Parathyroid adenoma (tissue), 2 donors: Measurements from ENCODE around the gene METTL16.

Source experiments
- H2AFZ ChIP-seq: fragments of 300-600 bp; sonication (generic); one replicate; pipeline ENCODE4 v1.7.0; 2017; ENCODE audit warnings: antibody characterized with exemption, mild to moderate bottlenecking
- H3K27ac ChIP-seq: fragments of 300-600 bp; sonication (generic); one replicate; pipeline ENCODE4 v1.7.0; 2017
- H3K27me3 ChIP-seq: fragments of 300-600 bp; sonication (generic); one replicate; pipeline ENCODE4 v1.7.0; 2017; ENCODE audit warnings: low read length; ENCODE audit not compliant: control insufficient read depth, insufficient read depth
- H3K36me3 ChIP-seq: fragments of 300-600 bp; sonication (generic); one replicate; pipeline ENCODE4 v1.7.0; 2017; ENCODE audit warnings: low read length; ENCODE audit not compliant: control insufficient read depth, insufficient read depth
- H3K4me1 ChIP-seq: fragments of 300-600 bp; sonication (generic); one replicate; pipeline ENCODE4 v1.7.0; 2017; ENCODE audit warnings: control low read depth
- H3K4me2 ChIP-seq: fragments of 300-600 bp; sonication (generic); one replicate; pipeline ENCODE4 v1.7.0; 2017; ENCODE audit warnings: low read length
- H3K4me3 ChIP-seq: fragments of 300-600 bp; sonication (generic); one replicate; pipeline ENCODE4 v1.7.0; 2017; ENCODE audit warnings: low read depth, low read length
- H3K79me2 ChIP-seq: fragments of 300-600 bp; sonication (generic); one replicate; pipeline ENCODE4 v1.7.0; 2017; ENCODE audit warnings: control low read depth
- H3K9ac ChIP-seq: fragments of 300-600 bp; sonication (generic); one replicate; pipeline ENCODE4 v1.7.0; 2017; ENCODE audit warnings: mild to moderate bottlenecking
- H3K9me3 ChIP-seq: fragments of 300-600 bp; sonication (generic); one replicate; pipeline ENCODE4 v1.7.0; 2017; ENCODE audit warnings: low read length; ENCODE audit not compliant: control insufficient read depth
- TF ChIP-seq, protein P1 (sequence below): fragments of 300-600 bp; sonication (generic); IDR thresholded peaks from one replicate; pipeline ENCODE4 v1.7.0; 2017; ENCODE audit warnings: antibody characterized with exemption, mild to moderate bottlenecking
- donor health status: primary hyperparathyroidism.

Gene METTL16

DNA sequence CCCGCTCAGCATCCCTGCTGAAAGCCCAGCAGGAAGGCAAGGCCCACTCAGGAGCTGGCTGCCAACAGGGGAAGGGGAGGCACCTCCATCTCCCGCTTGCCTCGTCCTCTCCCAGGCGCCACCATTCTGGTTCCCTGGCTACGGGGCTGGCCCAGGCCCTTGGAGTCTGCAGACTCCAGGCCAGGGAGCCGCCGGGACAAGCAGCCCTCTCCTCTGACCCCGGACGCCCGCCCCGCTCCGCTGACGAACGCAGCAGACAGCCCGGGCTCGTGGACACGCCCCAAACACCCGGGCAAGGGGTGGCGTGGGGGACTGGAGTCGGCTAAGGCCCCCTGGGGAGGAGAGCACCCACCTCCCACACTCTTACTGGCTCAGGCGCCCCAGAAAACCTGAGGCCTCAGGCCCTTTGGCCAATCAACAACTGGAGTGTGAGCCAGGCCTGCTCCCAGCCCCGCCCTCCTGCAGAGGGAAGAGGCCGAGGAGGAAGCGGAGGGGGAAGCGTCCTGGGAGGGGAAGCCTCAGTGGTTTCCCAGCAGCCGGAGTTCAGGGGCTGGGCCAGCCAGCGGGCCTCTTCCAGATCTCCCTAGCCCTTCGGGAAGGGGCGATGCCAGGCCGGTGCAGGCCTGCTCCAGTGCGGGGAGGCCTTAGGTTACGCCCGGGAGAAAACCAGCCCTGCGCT is 115.0 kb downstream of the METTL16 start:
- peak overlapping the region; percentile 69 for H3K4me2 ChIP-seq
- no peaks in the 10 kb centered on the region for H3K9me3 ChIP-seq
- H3K9ac ChIP-seq: peak overlapping the region; percentile 24
- H3K27ac ChIP-seq: peak overlapping the region; percentile 100
- no peaks in the 10 kb centered on the region for H3K36me3 ChIP-seq
- H2AFZ ChIP-seq: peak overlapping the region; percentile 12
- H3K27me3 ChIP-seq: no peaks in the 10 kb centered on the region
- H3K4me1 ChIP-seq: peaks cover 47% of the 10 kb centered on the region
- TF ChIP-seq, protein P1, sequence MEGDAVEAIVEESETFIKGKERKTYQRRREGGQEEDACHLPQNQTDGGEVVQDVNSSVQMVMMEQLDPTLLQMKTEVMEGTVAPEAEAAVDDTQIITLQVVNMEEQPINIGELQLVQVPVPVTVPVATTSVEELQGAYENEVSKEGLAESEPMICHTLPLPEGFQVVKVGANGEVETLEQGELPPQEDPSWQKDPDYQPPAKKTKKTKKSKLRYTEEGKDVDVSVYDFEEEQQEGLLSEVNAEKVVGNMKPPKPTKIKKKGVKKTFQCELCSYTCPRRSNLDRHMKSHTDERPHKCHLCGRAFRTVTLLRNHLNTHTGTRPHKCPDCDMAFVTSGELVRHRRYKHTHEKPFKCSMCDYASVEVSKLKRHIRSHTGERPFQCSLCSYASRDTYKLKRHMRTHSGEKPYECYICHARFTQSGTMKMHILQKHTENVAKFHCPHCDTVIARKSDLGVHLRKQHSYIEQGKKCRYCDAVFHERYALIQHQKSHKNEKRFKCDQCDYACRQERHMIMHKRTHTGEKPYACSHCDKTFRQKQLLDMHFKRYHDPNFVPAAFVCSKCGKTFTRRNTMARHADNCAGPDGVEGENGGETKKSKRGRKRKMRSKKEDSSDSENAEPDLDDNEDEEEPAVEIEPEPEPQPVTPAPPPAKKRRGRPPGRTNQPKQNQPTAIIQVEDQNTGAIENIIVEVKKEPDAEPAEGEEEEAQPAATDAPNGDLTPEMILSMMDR: no peak
- peak overlapping the region; percentile 32 for H3K4me3 ChIP-seq
- H3K79me2 ChIP-seq: peaks cover 3% of the 10 kb centered on the region

DNA sequence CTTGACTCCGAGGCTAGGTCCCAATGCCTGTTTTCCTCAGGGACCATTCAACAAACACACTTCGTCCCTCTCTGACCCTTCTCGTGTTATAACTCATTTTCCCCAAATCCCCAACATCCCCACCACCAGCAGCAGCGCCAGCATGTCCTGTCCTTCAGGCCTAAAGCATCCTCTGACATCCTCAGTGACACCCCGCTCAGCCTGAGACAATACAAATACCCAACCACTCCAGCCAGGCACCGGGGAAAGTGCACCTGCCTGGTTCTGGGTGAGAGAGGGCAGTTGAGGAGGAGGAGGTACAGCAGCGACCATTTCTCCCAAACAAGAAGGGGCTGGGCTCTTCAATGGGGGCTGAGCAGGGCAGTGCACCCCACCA is 115.5 kb downstream of the METTL16 start:
- H3K36me3 ChIP-seq: no peaks in the 10 kb centered on the region
- H3K4me2 ChIP-seq: peak overlapping the region; percentile 69
- TF ChIP-seq, protein P1: no peak

DNA sequence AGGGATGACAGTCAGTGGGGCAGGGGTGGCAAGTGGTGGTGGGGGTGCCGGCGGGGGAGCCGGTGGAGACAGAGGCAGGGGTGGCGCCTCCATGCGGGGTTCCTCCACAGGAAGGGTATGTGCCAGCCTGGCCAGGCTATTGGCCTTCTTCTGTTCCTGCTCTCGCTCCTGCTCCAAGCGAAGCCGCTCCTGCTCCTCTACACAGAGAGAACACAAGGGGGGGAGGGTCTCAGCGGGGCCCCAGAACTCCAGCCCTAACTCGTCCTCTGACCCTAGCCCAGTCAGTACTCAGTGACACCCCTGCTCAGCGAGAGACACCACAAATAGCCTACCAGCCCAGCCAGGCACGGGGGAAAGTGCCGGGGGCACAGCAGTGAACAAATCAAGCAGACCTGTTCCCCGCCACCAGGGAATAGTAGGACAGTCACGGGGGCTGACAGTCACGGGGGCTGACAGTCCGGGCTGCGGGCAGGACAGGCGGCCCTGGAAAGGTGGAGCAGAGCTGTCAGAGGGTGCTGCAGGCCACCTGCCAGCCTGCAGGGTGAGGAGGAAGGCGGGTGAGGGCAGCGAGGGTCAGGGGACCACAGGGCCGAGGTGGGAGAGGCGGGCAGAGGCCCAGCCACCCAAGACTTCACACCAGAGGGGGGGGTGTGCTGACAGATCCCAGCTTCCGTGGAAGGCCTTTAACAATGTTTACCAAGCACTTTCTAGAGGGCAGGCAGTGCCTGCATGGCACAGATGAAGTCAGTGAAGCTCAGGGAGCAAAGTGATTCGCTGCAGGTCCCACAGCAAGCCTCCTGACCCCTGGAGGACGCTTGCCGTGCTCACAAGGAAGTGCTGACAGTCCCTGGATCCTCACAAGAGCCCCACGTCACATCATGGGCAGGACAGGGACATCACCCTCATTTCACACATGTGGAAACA is 116.2 kb downstream of the METTL16 start:
- H2AFZ ChIP-seq: peak overlapping the region; percentile 41
- H3K27ac ChIP-seq: peak overlapping the region; percentile 100
- H3K36me3 ChIP-seq: no peaks in the 10 kb centered on the region
- H3K79me2 ChIP-seq: peaks cover 5% of the 10 kb centered on the region
- TF ChIP-seq, protein P1: peak; percentile 15
- peaks cover 51% of the 10 kb centered on the region for H3K4me1 ChIP-seq
- no peaks in the 10 kb centered on the region for H3K9me3 ChIP-seq
- peak overlapping the region; percentile 69 for H3K4me2 ChIP-seq
- H3K27me3 ChIP-seq: no peaks in the 10 kb centered on the region
- H3K9ac ChIP-seq: peak overlapping the region; percentile 24
- H3K4me3 ChIP-seq: peak overlapping the region; percentile 26

More for the DNA sequence above, 115.5 kb downstream of the METTL16 start:
- H3K9me3 ChIP-seq: no peaks in the 10 kb centered on the region
- peak overlapping the region; percentile 32 for H3K4me3 ChIP-seq
- H2AFZ ChIP-seq: peak overlapping the region; percentile 12
- H3K79me2 ChIP-seq: peaks cover 3% of the 10 kb centered on the region
- H3K27me3 ChIP-seq: no peaks in the 10 kb centered on the region
- H3K9ac ChIP-seq: peak overlapping the region; percentile 24
- peaks cover 51% of the 10 kb centered on the region for H3K4me1 ChIP-seq
- peak overlapping the region; percentile 100 for H3K27ac ChIP-seq

DNA sequence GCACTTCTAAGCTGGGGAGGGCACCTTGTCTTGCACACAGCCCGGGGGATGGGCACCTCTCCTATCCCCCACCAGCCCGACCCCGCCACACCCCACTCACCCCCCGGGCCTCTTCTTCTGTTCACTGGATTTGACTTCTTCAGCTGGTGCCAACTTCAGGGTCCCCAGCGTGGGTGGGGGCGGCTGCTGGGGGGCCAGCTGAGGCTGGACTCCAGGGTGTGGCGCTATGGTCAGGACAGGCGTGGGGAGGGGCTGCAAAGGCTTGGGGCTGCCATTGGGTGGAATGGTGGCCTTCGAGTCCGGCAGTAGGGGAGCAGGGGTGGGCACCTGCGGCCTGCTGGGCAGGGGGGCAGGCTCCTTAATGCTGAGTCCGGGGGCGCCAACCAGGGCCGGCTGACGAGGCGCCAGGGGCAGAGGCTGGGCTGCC is 116.9 kb downstream of the METTL16 start:
- no peaks in the 10 kb centered on the region for H3K9me3 ChIP-seq
- peaks cover 11% of the 10 kb centered on the region for H3K79me2 ChIP-seq
- H2AFZ ChIP-seq: no peak overlapping the region
- TF ChIP-seq, protein P1: no peak
- H3K4me2 ChIP-seq: peak overlapping the region; percentile 69
- H3K36me3 ChIP-seq: no peaks in the 10 kb centered on the region
- no peaks in the 10 kb centered on the region for H3K27me3 ChIP-seq
- H3K4me3 ChIP-seq: no peak overlapping the region
- peak overlapping the region; percentile 100 for H3K27ac ChIP-seq
- no peak overlapping the region for H3K9ac ChIP-seq
- H3K4me1 ChIP-seq: peaks cover 51% of the 10 kb centered on the region
